ENCODE measurements around the gene LMAN1.

The LMAN1 gene

DNA sequence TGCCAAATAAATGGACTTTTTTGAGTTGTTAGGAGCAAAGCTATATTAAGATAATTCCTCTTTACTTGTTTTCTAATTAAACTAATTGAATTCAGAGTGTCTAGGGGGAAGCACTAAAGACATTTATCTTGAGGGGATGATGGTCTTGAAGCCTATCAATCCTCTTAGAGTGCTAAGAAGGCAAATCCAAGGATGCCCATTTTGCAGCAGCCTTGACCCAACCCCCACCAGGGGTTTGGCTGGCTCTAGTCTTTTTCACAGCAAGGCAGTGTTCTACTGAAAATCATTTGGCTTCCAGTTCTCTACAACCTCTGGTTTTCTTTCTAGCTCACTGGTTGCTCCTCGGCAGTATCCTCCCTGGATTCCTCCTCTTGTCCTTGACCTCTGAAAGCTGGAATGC is 79.3 kb downstream of the LMAN1 start:
- DNase-seq: no peak
- Histone ChIP-seq H3K27ac (no peak overlapping the region), H3K27me3 (peaks cover 0 to 46% of the 10 kb centered on the region in 2 donors), H3K4me1 (no peaks in the 10 kb centered on the region), H3K4me3 (no peak overlapping the region), H3K9me3 (no peaks in the 10 kb centered on the region), H3K36me3 (no peaks in the 10 kb centered on the region)
- TF ChIP-seq, protein P1, sequence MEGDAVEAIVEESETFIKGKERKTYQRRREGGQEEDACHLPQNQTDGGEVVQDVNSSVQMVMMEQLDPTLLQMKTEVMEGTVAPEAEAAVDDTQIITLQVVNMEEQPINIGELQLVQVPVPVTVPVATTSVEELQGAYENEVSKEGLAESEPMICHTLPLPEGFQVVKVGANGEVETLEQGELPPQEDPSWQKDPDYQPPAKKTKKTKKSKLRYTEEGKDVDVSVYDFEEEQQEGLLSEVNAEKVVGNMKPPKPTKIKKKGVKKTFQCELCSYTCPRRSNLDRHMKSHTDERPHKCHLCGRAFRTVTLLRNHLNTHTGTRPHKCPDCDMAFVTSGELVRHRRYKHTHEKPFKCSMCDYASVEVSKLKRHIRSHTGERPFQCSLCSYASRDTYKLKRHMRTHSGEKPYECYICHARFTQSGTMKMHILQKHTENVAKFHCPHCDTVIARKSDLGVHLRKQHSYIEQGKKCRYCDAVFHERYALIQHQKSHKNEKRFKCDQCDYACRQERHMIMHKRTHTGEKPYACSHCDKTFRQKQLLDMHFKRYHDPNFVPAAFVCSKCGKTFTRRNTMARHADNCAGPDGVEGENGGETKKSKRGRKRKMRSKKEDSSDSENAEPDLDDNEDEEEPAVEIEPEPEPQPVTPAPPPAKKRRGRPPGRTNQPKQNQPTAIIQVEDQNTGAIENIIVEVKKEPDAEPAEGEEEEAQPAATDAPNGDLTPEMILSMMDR (IDR thresholded peaks at IDR 0.05): no peak
- intact Hi-C loops (cut with DNase I; ENCODE audit: low total_unique reads): no loop called here

DNA sequence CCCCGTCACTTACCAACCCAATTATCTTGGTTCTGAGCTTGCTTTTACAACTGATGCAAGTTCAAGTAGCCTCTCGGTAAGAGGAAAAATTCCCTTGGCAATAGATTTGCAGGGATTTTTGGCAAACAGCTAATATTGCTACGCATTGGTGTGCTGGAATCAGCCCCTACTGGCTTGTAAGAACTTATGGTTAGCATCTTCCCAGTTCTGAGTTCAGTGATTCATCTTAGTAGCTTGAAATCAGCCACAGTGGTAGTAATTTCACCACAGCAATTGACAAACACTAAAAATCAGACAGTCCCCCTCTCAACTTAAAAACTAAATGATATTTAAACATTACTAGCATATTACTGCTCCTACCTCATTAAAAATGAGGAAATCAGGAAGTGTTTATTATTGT is 79.9 kb downstream of the LMAN1 start:
- H3K36me3 ChIP-seq: no peaks in the 10 kb centered on the region
- intact Hi-C loops (cut with DNase I; ENCODE audit: low total_unique reads): no loop called here
- peaks cover 0 to under 1% (median under 1%) of the 10 kb centered on the region in 4 donors for H3K4me1 ChIP-seq
- DNase-seq: no peak
- peaks cover 0 to 51% of the 10 kb centered on the region in 2 donors for H3K27me3 ChIP-seq
- H3K27ac ChIP-seq: no peak overlapping the region
- no peaks in the 10 kb centered on the region for H3K9me3 ChIP-seq
- TF ChIP-seq, protein P1 (IDR thresholded peaks at IDR 0.05): no peak
- H3K4me3 ChIP-seq: no peak overlapping the region

DNA sequence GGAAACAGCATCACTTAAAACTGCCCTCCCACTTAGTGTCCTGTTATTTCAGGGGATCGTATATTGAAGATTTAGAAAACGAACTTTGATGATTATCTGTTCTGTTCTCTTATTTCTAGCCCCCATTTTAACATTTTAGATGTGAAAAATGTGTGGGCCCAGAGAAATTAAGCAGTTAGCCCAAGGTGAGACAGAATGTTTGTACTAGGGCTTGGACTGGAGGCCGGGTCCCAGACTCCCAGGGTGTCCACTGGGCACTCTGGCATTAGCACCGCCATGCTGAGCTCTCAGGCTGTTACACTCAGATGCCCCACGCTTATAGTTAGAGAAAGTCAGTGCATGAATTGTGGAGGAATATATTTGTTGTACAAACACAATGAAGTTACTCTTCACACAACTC is 80.3 kb downstream of the LMAN1 start:
- no peak for DNase-seq
- H3K4me1 ChIP-seq: peaks cover 0 to 5% (median 3%) of the 10 kb centered on the region in 4 donors
- peaks cover 0 to 55% of the 10 kb centered on the region in 2 donors for H3K27me3 ChIP-seq
- H3K36me3 ChIP-seq: no peaks in the 10 kb centered on the region
- TF ChIP-seq, protein P1 (IDR thresholded peaks at IDR 0.05): no peak
- no peaks in the 10 kb centered on the region for H3K9me3 ChIP-seq
- intact Hi-C loops (cut with DNase I; ENCODE audit: low total_unique reads): no loop called here
- no peak overlapping the region for H3K4me3 ChIP-seq
- no peak overlapping the region for H3K27ac ChIP-seq
